ENCODE results near the gene APLP1. TPM values are rescaled to one million over a fixed set of nuclear protein-coding genes. Genes with fewer than 3 reads are reported as not detected.

The APLP1 gene
- total RNA-seq, 1 donor from 2014 or later: 8.4 TPM

DNA sequence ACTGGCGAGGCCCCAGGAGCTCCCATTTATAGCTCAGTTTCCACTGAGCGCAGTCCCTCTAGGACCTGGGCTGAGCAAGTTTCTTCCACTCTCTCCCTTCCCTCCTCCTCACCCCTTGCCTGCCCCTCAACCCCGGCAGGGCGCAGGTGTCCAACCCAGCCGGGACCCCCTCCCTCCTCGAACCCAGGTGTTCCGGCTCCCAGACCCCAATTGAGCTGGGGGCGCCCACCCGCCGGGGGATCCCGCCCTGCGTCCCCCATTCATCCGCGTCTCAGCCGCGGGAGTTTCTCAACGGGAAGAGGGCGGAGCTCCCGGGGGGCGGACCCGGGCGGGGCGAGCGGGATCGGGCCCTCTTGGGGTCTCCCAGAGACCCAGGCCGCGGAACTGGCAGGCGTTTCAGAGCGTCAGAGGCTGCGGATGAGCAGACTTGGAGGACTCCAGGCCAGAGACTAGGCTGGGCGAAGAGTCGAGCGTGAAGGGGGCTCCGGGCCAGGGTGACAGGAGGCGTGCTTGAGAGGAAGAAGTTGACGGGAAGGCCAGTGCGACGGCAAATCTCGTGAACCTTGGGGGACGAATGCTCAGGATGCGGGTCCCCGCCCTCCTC lies 11.7 kb upstream of the APLP1 start, which contains the start of gene KIRREL2:
KIRREL2 (plus strand) TSS at position 366 of the 604 bp plus-strand sequence; CDS start at position 575, 209 bp downstream.
- TF ChIP-seq, protein P1, sequence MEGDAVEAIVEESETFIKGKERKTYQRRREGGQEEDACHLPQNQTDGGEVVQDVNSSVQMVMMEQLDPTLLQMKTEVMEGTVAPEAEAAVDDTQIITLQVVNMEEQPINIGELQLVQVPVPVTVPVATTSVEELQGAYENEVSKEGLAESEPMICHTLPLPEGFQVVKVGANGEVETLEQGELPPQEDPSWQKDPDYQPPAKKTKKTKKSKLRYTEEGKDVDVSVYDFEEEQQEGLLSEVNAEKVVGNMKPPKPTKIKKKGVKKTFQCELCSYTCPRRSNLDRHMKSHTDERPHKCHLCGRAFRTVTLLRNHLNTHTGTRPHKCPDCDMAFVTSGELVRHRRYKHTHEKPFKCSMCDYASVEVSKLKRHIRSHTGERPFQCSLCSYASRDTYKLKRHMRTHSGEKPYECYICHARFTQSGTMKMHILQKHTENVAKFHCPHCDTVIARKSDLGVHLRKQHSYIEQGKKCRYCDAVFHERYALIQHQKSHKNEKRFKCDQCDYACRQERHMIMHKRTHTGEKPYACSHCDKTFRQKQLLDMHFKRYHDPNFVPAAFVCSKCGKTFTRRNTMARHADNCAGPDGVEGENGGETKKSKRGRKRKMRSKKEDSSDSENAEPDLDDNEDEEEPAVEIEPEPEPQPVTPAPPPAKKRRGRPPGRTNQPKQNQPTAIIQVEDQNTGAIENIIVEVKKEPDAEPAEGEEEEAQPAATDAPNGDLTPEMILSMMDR (conservative IDR thresholded peaks at IDR 0.05; ENCODE audit: low read depth, low read length): no peak
- no peak for DNase-seq (ENCODE audit: low read depth)
- peak within 1 kb of the TSS; percentile 48 for H3K4me3 ChIP-seq (ENCODE audit: low read depth, low read length)

DNA sequence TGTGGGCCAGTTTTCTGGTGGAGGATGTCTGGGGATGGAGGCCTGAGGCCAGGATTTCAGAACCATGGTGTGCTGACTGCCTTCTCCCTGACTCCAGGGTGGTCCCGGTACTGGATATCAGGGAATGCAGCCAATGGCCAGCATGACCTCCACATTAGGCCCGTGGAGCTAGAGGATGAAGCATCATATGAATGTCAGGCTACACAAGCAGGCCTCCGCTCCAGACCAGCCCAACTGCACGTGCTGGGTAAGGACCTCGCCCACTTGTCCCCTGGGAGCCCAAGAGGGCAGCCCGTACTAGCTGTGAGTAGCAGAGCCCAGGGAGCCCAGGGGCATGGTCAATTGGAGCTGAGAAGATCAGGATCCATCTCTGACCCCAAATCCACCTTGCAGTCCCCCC lies 10.1 kb upstream of the APLP1 start:
- DNase-seq (ENCODE audit: low read depth): no peak
- H3K4me3 ChIP-seq (ENCODE audit: low read depth, low read length): no peak overlapping the region
- TF ChIP-seq, protein P1 (conservative IDR thresholded peaks at IDR 0.05; ENCODE audit: low read depth, low read length): no peak

DNA sequence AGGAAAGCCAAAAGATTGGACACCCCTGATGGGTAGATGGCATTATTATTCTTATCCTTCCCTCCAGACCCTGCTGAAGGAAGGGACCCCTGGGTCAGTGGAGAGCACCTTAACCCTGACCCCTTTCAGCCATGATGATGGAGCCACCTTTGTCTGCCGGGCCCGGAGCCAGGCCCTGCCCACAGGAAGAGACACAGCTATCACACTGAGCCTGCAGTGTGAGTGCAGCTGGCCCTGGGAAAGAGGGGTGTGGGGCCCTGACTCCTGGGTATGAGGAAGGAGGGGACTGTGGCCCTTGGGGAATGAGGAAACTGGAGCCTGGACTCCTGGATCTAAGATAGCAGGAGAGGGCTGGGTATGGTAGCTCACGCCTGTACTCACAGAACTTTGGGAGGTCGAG lies 9.0 kb upstream of the APLP1 start:
- no peak for DNase-seq (ENCODE audit: low read depth)
- H3K4me3 ChIP-seq (ENCODE audit: low read depth, low read length): no peak overlapping the region
- TF ChIP-seq, protein P1 (conservative IDR thresholded peaks at IDR 0.05; ENCODE audit: low read depth, low read length): no peak

DNA sequence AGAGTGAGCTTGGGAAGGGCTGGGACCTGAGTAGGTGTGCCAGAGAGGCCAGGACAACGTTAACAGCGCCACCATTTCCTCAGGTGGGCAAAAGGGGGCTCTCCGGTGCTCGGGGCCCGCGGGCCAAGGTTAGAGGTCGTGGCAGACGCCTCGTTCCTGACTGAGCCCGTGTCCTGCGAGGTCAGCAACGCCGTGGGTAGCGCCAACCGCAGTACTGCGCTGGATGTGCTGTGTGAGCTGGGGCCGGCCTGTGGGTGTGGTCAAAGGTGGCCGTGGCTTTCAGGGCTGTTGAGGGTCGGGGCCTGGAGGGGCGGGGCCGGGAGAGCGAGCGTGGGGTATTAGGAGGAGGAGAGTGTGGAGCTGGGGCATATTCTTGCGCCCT lies 7.9 kb upstream of the APLP1 start:
- no peak overlapping the region for H3K4me3 ChIP-seq (ENCODE audit: low read depth, low read length)
- TF ChIP-seq, protein P1 (conservative IDR thresholded peaks at IDR 0.05; ENCODE audit: low read depth, low read length): no peak

DNA sequence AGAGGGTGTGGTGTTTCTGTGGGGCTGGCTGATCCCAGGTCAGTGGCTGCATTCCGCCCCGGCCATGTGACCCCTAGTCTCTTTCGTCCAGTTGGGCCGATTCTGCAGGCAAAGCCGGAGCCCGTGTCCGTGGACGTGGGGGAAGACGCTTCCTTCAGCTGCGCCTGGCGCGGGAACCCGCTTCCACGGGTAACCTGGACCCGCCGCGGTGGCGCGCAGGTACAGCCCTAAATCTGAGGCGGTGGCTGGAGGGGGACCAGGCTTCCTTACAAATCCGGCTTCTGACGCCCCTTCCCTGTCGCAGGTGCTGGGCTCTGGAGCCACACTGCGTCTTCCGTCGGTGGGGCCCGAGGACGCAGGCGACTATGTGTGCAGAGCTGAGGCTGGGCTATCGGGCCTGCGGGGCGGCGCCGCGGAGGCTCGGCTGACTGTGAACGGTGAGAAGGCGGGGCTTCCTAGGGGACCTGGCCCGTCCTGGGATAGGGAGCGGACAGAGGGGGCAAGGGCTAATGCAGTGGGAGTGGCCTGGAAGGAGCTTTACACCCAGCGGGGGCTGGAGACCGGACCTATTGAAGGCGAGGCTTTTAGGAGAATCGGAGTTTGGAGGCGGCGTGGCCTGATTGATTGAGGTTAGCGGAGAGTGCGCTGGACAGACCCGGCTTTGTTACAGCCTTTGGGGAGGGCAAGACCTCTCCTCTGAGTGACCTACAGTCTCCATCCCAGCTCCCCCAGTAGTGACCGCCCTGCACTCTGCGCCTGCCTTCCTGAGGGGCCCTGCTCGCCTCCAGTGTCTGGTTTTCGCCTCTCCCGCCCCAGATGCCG lies 7.3 kb upstream of the APLP1 start:
- no peak for DNase-seq (ENCODE audit: low read depth)
- TF ChIP-seq, protein P1 (conservative IDR thresholded peaks at IDR 0.05; ENCODE audit: low read depth, low read length): no peak
- no peak overlapping the region for H3K4me3 ChIP-seq (ENCODE audit: low read depth, low read length)

More for the DNA sequence above, 7.9 kb upstream of the APLP1 start:
- DNase-seq (ENCODE audit: low read depth): no peak

DNA sequence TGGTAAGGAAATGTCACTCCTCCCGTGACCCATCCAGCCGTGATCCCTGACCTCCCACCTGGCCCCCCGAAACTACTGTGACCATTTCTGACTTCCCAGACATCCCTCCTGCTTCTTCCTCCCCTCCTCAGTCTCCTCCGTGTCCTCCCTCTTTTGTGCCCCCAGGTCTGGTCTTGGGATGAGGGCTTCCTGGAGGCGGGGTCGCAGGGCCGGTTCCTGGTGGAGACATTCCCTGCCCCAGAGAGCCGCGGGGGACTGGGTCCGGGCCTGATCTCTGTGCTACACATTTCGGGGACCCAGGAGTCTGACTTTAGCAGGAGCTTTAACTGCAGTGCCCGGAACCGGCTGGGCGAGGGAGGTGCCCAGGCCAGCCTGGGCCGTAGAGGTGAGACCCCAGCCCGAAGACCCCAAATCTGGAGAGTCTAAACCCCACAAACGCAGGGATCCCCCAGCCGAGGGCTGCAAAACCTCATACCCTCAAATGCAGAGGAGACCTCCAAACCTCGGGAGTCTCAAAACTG lies 6.7 kb upstream of the APLP1 start:
- TF ChIP-seq, protein P1 (conservative IDR thresholded peaks at IDR 0.05; ENCODE audit: low read depth, low read length): no peak
- no peak overlapping the region for H3K4me3 ChIP-seq (ENCODE audit: low read depth, low read length)
- DNase-seq (ENCODE audit: low read depth): no peak

Measured in epithelial cell of proximal tubule (primary cell).